ENCODE data around the gene SGSM2. TPM values are rescaled to one million over a fixed set of nuclear protein-coding genes. Genes with fewer than 3 reads are reported as not detected.

The SGSM2 gene
- total and polyA plus RNA-seq, 2 of the 13 experiments (the other 11 are each of a cell fraction or from before 2014, with no cell fraction given) = 30.4 to 51.3 TPM

DNA sequence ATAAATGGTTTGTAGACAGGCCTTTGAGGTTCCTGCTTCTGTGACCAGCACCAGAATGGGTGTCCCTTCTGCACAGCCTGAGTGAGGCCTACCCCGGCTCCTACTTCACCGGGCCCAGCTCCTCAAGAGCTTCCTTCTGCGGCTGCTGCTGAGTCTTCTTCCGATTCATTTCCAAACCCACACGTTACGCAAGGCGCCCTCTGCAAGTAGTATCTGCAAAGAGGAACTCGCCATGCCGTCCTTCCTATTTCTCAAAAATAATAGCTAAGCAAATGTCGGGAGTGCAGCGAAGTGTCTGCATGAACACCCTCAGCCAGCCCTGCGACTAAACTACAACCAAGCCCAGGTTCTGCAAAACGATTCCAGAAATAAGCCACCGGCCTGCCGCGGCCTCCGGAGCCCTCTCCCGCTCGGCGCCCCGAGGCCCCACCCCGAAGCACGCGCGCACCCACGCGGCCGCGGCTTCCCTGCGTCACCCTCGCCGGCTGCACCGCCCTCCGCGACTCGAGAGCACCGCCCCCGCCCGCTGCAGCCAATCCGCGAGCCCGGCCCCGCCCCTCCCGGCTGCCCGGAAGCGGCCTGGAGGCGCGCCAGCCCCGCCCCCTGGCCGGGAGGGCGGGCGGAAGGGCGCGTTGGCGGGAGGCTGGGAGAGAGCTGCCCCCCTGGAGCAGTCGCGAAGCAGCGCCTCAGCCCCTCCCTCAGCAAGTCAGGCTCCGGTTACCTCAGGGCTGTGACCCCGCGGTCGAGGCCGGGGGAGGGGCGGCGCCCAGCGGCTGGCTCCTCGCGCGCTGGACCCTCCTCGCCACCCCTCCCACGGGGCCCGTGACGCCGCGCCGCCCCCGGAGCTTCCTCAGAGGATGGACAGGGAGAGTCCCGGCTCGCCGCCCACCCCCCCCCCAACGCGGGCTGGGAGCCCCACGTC, 55.2 kb downstream of the SGSM2 start (continued):
- peak; percentile 64 for TF ChIP-seq ZNF501 (CRISPR knock-in tag; IDR thresholded peaks at IDR 0.05)
- peak; percentile 74 for TF ChIP-seq SP5 (CRISPR knock-in tag; IDR thresholded peaks at IDR 0.05; ENCODE audit: borderline replicate concordance, low read depth)
- TF ChIP-seq SALL1 (CRISPR knock-in tag; IDR thresholded peaks at IDR 0.05) = no peak; the same call in 1 of the 2 replicates
- TF ChIP-seq NBN (conservative IDR thresholded peaks at IDR 0.05) = no peak
- TF ChIP-seq KDM4B (CRISPR knock-in tag; IDR thresholded peaks at IDR 0.05) = no peak
- TF ChIP-seq KDM2A (CRISPR knock-in tag; IDR thresholded peaks at IDR 0.05; ENCODE audit: borderline replicate concordance, low read depth) = peak; percentile 17; the same call in 1 of the 2 replicates
- no peak for TF ChIP-seq NCOA1 (CRISPR knock-in tag; IDR thresholded peaks at IDR 0.05)
- TF ChIP-seq NR2F1 (CRISPR knock-in tag; IDR thresholded peaks at IDR 0.05) = peak; percentile 24 to 54; a peak in 1 of 4 replicates
- TF ChIP-seq SAP130 (CRISPR knock-in tag; IDR thresholded peaks at IDR 0.05; ENCODE audit: low read depth) = peak; percentile 94
- peak; percentile 51; the same call in 1 of the 2 replicates for TF ChIP-seq RFXAP (CRISPR knock-in tag; IDR thresholded peaks at IDR 0.05; ENCODE audit: borderline replicate concordance)
- TF ChIP-seq ARNT2 (CRISPR knock-in tag; IDR thresholded peaks at IDR 0.05; ENCODE audit: low read depth) = peak; percentile 78; the same call in 1 of the 2 replicates
- TF ChIP-seq MXI1 (IDR thresholded peaks at IDR 0.05; ENCODE audit: borderline replicate concordance, low read depth, low read length) = peak; percentile 78; the same call in 1 of the 3 replicates
- TF ChIP-seq ZNF616 (CRISPR knock-in tag; IDR thresholded peaks at IDR 0.05; ENCODE audit: low read depth) = peak; percentile 61; the same call in 1 of the 2 replicates
- peak; percentile 10; the same call in 1 of the 2 replicates for TF ChIP-seq KDM5A (IDR thresholded peaks at IDR 0.05; ENCODE audit: borderline replicate concordance, low read length)
- TF ChIP-seq GABPB1 (CRISPR knock-in tag; IDR thresholded peaks at IDR 0.05) = peak; percentile 75
- TF ChIP-seq RXRA (CRISPR knock-in tag; IDR thresholded peaks at IDR 0.05) = peak; percentile 90
- TF ChIP-seq HOXA3 (CRISPR knock-in tag; IDR thresholded peaks at IDR 0.05) = peak; percentile 74
- TF ChIP-seq POLR2AphosphoS5 (IDR thresholded peaks at IDR 0.05; ENCODE audit: low read depth, low read length) = peak; percentile 19; the same call in 1 of the 2 replicates
- peak; percentile 65; the same call in 1 of the 2 replicates for TF ChIP-seq YEATS4 (CRISPR knock-in tag; IDR thresholded peaks at IDR 0.05; ENCODE audit: borderline replicate concordance)
- TF ChIP-seq, protein P1, sequence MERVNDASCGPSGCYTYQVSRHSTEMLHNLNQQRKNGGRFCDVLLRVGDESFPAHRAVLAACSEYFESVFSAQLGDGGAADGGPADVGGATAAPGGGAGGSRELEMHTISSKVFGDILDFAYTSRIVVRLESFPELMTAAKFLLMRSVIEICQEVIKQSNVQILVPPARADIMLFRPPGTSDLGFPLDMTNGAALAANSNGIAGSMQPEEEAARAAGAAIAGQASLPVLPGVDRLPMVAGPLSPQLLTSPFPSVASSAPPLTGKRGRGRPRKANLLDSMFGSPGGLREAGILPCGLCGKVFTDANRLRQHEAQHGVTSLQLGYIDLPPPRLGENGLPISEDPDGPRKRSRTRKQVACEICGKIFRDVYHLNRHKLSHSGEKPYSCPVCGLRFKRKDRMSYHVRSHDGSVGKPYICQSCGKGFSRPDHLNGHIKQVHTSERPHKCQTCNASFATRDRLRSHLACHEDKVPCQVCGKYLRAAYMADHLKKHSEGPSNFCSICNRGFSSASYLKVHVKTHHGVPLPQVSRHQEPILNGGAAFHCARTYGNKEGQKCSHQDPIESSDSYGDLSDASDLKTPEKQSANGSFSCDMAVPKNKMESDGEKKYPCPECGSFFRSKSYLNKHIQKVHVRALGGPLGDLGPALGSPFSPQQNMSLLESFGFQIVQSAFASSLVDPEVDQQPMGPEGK (CRISPR knock-in tag; IDR thresholded peaks at IDR 0.05) = peak; percentile 97
- TF ChIP-seq, protein P2, sequence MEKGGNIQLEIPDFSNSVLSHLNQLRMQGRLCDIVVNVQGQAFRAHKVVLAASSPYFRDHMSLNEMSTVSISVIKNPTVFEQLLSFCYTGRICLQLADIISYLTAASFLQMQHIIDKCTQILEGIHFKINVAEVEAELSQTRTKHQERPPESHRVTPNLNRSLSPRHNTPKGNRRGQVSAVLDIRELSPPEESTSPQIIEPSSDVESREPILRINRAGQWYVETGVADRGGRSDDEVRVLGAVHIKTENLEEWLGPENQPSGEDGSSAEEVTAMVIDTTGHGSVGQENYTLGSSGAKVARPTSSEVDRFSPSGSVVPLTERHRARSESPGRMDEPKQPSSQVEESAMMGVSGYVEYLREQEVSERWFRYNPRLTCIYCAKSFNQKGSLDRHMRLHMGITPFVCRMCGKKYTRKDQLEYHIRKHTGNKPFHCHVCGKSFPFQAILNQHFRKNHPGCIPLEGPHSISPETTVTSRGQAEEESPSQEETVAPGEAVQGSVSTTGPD (CRISPR knock-in tag; IDR thresholded peaks at IDR 0.05) = no peak
- peak; percentile 45; the same call in 1 of the 2 replicates for TF ChIP-seq SIX1 (CRISPR knock-in tag; IDR thresholded peaks at IDR 0.05; ENCODE audit: borderline replicate concordance)
- peak; percentile 24; the same call in 1 of the 2 replicates for TF ChIP-seq PHF20 (CRISPR knock-in tag; IDR thresholded peaks at IDR 0.05)
- TF ChIP-seq, protein P3, sequence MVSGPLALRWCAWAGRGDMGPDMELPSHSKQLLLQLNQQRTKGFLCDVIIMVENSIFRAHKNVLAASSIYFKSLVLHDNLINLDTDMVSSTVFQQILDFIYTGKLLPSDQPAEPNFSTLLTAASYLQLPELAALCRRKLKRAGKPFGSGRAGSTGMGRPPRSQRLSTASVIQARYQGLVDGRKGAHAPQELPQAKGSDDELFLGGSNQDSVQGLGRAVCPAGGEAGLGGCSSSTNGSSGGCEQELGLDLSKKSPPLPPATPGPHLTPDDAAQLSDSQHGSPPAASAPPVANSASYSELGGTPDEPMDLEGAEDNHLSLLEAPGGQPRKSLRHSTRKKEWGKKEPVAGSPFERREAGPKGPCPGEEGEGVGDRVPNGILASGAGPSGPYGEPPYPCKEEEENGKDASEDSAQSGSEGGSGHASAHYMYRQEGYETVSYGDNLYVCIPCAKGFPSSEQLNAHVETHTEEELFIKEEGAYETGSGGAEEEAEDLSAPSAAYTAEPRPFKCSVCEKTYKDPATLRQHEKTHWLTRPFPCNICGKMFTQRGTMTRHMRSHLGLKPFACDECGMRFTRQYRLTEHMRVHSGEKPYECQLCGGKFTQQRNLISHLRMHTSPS (CRISPR knock-in tag; IDR thresholded peaks at IDR 0.05; ENCODE audit: low read depth) = no peak

Data from HepG2 (cell line).